Measurements from ENCODE around the gene PCDH17.

DNA sequence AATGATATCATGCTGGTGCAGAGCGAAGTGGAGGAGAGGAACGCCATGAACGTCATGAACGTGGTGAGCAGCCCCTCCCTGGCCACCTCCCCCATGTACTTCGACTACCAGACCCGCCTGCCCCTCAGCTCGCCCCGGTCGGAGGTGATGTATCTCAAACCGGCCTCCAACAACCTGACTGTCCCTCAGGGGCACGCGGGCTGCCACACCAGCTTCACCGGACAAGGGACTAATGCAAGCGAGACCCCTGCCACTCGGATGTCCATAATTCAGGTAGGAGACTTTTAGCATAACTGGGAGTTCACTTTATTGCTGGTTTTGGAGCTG, 3.3 kb downstream of the PCDH17 start:
- TF ChIP-seq, protein P1, sequence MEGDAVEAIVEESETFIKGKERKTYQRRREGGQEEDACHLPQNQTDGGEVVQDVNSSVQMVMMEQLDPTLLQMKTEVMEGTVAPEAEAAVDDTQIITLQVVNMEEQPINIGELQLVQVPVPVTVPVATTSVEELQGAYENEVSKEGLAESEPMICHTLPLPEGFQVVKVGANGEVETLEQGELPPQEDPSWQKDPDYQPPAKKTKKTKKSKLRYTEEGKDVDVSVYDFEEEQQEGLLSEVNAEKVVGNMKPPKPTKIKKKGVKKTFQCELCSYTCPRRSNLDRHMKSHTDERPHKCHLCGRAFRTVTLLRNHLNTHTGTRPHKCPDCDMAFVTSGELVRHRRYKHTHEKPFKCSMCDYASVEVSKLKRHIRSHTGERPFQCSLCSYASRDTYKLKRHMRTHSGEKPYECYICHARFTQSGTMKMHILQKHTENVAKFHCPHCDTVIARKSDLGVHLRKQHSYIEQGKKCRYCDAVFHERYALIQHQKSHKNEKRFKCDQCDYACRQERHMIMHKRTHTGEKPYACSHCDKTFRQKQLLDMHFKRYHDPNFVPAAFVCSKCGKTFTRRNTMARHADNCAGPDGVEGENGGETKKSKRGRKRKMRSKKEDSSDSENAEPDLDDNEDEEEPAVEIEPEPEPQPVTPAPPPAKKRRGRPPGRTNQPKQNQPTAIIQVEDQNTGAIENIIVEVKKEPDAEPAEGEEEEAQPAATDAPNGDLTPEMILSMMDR (IDR thresholded peaks at IDR 0.05; ENCODE audit: insufficient read depth, low read length) = no peak
- TF ChIP-seq, protein P2, sequence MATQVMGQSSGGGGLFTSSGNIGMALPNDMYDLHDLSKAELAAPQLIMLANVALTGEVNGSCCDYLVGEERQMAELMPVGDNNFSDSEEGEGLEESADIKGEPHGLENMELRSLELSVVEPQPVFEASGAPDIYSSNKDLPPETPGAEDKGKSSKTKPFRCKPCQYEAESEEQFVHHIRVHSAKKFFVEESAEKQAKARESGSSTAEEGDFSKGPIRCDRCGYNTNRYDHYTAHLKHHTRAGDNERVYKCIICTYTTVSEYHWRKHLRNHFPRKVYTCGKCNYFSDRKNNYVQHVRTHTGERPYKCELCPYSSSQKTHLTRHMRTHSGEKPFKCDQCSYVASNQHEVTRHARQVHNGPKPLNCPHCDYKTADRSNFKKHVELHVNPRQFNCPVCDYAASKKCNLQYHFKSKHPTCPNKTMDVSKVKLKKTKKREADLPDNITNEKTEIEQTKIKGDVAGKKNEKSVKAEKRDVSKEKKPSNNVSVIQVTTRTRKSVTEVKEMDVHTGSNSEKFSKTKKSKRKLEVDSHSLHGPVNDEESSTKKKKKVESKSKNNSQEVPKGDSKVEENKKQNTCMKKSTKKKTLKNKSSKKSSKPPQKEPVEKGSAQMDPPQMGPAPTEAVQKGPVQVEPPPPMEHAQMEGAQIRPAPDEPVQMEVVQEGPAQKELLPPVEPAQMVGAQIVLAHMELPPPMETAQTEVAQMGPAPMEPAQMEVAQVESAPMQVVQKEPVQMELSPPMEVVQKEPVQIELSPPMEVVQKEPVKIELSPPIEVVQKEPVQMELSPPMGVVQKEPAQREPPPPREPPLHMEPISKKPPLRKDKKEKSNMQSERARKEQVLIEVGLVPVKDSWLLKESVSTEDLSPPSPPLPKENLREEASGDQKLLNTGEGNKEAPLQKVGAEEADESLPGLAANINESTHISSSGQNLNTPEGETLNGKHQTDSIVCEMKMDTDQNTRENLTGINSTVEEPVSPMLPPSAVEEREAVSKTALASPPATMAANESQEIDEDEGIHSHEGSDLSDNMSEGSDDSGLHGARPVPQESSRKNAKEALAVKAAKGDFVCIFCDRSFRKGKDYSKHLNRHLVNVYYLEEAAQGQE (IDR thresholded peaks at IDR 0.05; ENCODE audit: insufficient replicate concordance, low read depth) = no peak
- TF ChIP-seq POLR2AphosphoS5 (IDR thresholded peaks at IDR 0.05; ENCODE audit: low read depth) = no peak
- no peak for TF ChIP-seq GABPA (IDR thresholded peaks at IDR 0.05; ENCODE audit: low read depth)

Data from HL-60 (cell line).